HL-60 (cell line): ENCODE measurements around the gene SACS.

Experiments used
- CTCF ChIP-seq: IDR thresholded peaks from one replicate; pipeline ENCODE4 v1.5.1; 2011; ENCODE audit warnings: low read length, control low read depth, inconsistent platforms; ENCODE audit not compliant: insufficient read depth
- GABPA ChIP-seq: IDR thresholded peaks from 2 replicates; pipeline ENCODE4 v1.6.1; 2012; ENCODE audit warnings: low read depth
- SPI1 ChIP-seq: IDR thresholded peaks from 2 replicates; pipeline ENCODE4 v1.6.1; 2012; ENCODE audit warnings: low read depth, mild to moderate bottlenecking, borderline replicate concordance

- no peak for TF ChIP-seq CTCF
- TF ChIP-seq GABPA = no peak
- no peak for TF ChIP-seq SPI1
Measured at GRCh38 chr13:23427342-23427843, 6.1 kb downstream of the SACS start.
